ENCODE data around the gene KIAA0408.

Gene KIAA0408

GRCh38 chr6:127477658-127478057, 18.5 kb upstream of the KIAA0408 start:
- TF ChIP-seq, protein P1, sequence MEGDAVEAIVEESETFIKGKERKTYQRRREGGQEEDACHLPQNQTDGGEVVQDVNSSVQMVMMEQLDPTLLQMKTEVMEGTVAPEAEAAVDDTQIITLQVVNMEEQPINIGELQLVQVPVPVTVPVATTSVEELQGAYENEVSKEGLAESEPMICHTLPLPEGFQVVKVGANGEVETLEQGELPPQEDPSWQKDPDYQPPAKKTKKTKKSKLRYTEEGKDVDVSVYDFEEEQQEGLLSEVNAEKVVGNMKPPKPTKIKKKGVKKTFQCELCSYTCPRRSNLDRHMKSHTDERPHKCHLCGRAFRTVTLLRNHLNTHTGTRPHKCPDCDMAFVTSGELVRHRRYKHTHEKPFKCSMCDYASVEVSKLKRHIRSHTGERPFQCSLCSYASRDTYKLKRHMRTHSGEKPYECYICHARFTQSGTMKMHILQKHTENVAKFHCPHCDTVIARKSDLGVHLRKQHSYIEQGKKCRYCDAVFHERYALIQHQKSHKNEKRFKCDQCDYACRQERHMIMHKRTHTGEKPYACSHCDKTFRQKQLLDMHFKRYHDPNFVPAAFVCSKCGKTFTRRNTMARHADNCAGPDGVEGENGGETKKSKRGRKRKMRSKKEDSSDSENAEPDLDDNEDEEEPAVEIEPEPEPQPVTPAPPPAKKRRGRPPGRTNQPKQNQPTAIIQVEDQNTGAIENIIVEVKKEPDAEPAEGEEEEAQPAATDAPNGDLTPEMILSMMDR (IDR thresholded peaks at IDR 0.05; ENCODE audit: low read depth, low read length) = no peak
- no peak overlapping the region for H3K4me3 ChIP-seq (replicated peaks in 1 of 2; ENCODE audit: low read depth in 2 of 2, low read length in 2 of 2)
- no peak for DNase-seq (ENCODE audit: low read depth in 2 of 2)

GRCh38 chr6:127475823-127476176, 16.6 kb upstream of the KIAA0408 start:
- TF ChIP-seq, protein P1 (IDR thresholded peaks at IDR 0.05; ENCODE audit: low read depth, low read length) = no peak
- DNase-seq (ENCODE audit: low read depth in 2 of 2) = no peak
- no peak overlapping the region for H3K4me3 ChIP-seq (replicated peaks in 1 of 2; ENCODE audit: low read depth in 2 of 2, low read length in 2 of 2)

GRCh38 chr6:127475135-127475822, 16.1 kb upstream of the KIAA0408 start:
- TF ChIP-seq, protein P1 (IDR thresholded peaks at IDR 0.05; ENCODE audit: low read depth, low read length) = no peak
- no peak for DNase-seq (ENCODE audit: low read depth in 2 of 2)
- H3K4me3 ChIP-seq (replicated peaks in 1 of 2; ENCODE audit: low read depth in 2 of 2, low read length in 2 of 2) = no peak overlapping the region

DNA sequence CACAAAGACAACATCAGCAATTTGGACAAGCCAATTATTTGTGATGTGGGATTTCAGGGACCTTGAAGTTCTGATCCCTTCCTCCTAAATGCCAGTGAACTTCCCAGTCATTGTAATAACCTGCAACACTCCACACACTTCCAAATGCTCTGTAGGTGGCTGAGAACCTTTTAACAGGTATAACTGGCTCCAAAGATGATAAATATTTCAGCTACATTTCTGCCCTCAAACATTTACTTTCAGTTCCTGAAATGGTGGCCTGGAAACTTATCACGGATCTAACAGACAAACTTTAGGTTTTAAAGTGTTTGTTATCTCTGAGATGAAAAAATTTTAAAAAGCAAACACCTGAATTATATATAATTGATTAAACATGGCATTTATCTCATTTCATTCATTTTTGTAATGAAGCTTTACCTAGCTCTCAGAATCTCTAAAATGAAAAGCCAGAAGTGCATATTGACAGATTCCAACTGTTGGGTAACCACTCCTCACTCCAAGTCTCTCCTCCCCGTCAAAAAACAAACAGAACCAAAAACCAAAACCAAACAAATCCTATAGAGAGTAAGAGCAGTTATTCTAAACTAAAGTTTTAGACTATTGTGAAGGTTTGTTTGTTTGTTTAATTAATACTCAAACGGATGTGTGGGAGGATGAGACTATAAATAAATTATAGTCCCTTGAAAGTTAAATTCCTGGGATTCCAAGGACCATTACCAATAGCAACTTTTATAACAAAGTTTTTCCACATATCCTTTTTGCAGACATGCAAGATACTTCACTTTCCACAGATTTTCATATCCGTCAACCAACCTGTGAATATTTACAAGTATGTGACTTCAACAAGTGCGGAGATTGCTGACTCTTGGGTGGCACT, 12.4 kb upstream of the KIAA0408 start:
- H3K4me3 ChIP-seq (replicated peaks in 1 of 2; ENCODE audit: low read depth in 2 of 2, low read length in 2 of 2) = no peak overlapping the region
- peak in 1 of 2 donors; percentile 16 for DNase-seq (ENCODE audit: low read depth in 2 of 2)
- TF ChIP-seq, protein P1 (IDR thresholded peaks at IDR 0.05; ENCODE audit: low read depth, low read length) = no peak

DNA sequence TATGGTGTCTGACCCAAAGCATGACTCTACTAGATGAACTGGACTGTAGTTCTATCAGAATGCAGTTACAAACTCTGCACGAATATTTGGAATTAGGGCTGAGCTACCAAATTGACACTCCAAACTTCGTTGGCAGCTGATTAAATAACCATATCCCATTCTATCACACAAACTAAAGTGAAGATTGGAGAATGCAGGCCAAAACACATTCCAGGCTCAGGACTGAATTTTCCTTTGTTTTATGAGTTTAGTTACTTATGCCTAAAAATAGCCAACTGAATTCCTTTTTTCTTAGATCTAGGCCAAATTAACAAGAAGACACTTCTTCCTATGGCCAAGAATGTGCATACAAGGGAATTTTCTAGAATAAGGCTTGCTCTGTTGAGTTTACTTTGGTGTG, 9.7 kb upstream of the KIAA0408 start:
- DNase-seq (ENCODE audit: low read depth in 2 of 2) = no peak
- TF ChIP-seq, protein P1 (IDR thresholded peaks at IDR 0.05; ENCODE audit: low read depth, low read length) = no peak
- no peak overlapping the region for H3K4me3 ChIP-seq (replicated peaks in 1 of 2; ENCODE audit: low read depth in 2 of 2, low read length in 2 of 2)

- TF ChIP-seq, protein P1 (IDR thresholded peaks at IDR 0.05; ENCODE audit: low read depth, low read length) = no peak
- DNase-seq (ENCODE audit: low read depth in 2 of 2) = no peak
Measured at GRCh38 chr6:127466416-127466815, 7.2 kb upstream of the KIAA0408 start.

More at GRCh38 chr6:127466416-127466815, 7.2 kb upstream of the KIAA0408 start:
- H3K4me3 ChIP-seq (replicated peaks in 1 of 2; ENCODE audit: low read depth in 2 of 2, low read length in 2 of 2) = no peak overlapping the region
